GM18520 (cell line): ENCODE data around the gene GNG11.

Experiments used
- ATAC-seq: cut with Tn5 transposase; IDR thresholded peaks from one replicate; pipeline ENCODE4 v1.9.1; 2021; ENCODE audit not compliant: unreplicated experiment

The GNG11 gene

GRCh38 chr7:93921607-93922566 lies at the start of gene GNG11:
GNG11 (plus strand) TSS chr7:93921735; CDS start chr7:93922138, 403 bp downstream.
- peak; percentile 90 for ATAC-seq

- no peak for ATAC-seq
Observed at GRCh38 chr7:93873998-93874574, 47.4 kb upstream of the GNG11 start.

GRCh38 chr7:93877742-93878141 lies 43.8 kb upstream of the GNG11 start:
- ATAC-seq, result no peak

- ATAC-seq, result no peak
Observed at GRCh38 chr7:93879356-93879755, 42.2 kb upstream of the GNG11 start.

DNA sequence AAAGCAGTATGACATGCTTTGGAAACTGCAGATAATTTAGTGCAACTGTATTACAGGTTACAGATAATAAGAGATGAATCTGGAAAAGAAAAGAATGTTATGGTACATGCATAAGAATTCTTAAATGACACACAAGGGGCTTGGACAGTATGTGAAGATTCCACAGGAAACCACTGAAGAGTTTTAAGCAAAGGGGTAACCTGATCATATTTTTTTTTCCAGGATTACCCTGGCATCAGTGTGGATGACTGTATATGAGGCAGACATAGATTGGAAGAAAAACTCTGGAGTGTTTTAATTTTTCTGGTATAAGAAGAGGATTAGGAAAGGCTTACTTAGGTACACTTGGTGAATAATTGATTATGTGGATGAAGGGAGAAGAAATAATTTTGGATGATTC lies 39.1 kb upstream of the GNG11 start:
- no peak for ATAC-seq

DNA sequence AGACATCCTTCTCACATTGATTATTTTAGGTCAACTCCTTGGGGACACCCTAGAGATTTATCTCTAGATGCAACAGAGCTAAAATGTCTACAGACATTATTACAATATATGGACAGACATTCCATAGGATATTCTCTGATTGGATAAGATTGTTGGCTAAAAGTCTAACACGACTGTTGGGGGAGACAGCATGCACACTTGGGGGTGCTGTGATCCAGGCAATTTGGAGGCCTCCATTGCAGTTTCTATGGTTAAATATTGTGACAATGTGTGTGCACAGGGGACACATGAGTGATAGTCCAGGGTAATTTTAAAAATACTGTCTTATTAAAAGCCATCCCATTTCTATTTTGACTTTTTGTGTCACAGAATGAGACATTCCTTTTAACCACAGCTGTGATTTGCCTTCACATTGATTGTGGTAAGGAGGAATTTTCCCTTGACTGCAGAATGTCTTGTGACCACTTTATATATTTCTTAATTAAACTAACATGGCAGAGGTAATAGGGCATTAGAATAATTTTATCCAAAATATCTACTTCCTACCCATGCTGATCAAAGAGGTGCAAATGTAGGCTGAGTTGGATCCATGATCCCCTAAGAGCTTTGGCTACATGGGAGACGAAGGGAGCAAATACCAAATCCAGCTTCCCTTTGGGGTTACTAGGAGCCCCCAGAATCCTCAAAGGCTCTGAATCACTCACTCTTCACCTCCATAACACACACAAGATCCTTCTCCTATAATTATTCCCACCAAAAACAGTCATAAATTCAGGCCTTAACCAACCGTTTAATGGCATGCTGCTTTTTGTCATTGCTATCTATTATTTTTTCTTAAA lies 38.2 kb upstream of the GNG11 start:
- ATAC-seq, result no peak

- ATAC-seq, result no peak
Observed at GRCh38 chr7:93883917-93884345, 37.6 kb upstream of the GNG11 start.

DNA sequence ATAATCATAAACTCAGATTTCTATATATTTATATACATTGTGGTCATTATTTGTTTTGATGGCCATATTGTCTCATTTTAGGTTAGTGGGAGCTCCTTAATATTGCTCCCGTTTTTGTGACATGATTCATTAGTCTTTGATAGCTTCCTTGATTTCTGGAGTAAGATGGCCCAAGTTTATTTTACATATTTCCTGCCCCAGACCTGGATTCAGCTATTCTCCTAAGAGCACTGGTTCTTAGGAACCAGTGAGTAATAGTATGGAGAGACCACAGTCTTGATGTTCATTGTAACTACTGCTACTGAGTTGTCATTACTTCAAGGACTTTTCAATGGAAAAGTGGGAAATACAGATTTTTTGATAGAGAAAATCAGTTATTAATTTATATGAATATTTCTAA lies 37.0 kb upstream of the GNG11 start:
- ATAC-seq, result no peak

- no peak for ATAC-seq
Observed at GRCh38 chr7:93889261-93889660, 32.3 kb upstream of the GNG11 start.

DNA sequence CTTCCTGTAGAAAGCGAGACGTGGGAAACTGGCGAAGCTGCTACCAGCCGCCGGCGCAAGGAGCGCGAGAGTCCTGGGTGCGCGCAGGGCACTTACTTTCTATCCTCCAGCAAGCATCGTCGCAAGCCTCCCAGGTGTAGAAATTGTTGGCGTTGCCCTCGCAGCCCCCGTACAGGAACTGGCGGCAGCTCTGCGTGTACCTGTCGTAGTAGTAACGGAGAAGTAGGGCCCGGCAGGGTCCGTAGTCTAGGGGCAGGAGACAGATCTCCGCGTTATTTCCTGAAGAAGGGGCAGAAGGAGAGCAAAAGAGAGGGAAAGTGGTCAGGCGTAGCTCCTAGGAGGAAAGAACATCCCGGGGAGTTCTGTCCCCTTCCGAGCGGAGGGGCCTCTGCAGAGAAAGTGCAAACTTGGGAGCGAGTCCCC lies 31.5 kb upstream of the GNG11 start:
- ATAC-seq, result no peak

DNA sequence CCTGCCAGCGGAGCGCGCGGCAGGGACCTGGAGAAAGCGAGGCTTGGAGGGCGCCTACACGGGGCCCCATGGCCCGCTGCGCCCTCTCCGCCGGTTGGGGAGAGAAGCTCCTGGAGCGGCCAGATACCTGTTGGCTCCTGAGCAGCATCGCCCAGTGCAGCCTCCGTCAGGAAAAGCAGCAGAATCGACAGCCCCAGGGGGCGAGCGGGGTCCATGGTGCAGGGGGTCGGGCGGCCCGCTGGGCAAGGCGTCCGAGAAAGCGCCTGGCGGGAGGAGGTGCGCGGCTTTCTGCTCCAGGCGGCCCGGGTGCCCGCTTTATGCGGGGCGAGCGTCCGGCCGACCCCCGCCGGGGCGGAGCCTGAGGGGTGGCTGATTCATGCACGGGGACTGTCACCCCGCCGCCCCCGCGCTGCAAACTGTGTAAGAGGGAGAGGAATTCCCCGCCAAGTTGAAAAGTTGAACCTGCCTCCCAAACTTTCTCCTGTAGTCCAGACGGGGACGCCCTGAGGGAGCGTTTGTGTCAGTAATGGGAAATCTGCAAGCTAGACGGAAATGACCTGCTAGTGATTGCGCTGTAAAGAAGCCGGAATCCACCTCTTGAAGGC lies 31.0 kb upstream of the GNG11 start, which contains the start of gene TFPI2:
Gene TFPI2, minus strand, starts transcription at position 290 of the 605 bp plus-strand sequence. Its CDS starts 75 bp downstream, at position 215.
- ATAC-seq, result no peak

GRCh38 chr7:93894426-93894825 lies 27.1 kb upstream of the GNG11 start:
- ATAC-seq, result no peak

DNA sequence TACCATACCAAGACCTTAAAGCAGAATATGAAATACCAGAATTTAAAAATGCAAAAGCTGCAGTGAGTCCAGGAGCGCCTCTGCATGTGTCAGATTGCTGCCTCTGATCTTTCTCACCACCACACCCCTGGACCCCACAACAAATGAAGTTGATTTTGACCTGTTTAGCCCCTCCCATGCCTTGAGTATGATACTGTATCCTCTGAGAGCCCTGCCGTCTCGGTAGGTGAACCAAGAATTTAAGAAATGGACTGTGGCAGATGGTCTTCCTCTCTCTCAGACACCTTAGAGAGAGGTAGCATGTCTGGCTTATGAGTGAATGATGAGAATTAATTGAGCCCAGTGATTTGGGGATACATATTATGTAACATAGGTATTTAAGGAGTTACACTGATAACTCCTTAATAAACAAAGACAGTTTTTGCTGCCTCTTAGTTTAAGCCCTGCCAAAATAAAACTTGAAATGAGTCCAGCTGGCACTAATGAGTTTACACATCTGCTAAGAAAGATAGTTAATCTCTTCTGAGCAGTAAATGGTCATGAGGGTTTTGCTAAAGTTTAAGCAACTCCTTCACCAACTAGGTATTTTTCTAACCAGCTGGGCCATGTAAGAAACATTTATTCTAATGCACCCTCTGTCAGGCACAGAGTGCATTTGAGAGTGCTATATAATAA lies 26.4 kb upstream of the GNG11 start:
- no peak for ATAC-seq

DNA sequence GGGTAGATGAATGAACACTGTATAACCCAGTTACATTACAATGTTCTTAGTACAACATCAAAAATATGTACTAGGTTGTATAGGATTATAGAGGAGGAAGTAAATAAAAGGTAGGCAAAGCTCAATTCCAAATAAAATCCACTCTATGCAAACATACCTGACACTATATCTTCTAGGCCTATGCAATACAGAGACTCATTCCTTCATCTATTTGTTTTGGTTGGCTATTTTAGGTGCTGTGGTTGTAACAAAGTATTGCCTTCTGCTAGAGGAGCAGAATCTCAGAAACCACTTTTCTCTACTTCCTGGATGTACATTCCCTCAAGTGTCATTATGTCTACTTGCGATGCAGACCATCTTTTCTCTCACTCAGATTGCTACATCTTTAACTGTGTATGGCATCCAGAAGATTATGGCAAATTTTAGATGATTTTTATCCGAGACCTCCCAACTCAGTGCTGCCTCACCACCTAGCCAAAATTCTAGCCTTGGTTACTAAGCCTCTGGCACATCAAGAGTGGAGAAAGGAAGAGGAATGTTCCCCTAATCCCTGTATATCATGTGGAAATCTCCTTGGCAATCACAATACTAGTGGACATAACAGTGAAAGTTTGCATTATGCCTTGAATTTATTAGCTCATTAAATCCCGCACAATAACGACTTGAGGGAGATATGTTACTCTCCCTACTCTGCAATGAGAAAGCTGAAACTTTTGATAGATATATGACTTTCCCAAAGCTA lies 25.5 kb upstream of the GNG11 start:
- ATAC-seq, result no peak

DNA sequence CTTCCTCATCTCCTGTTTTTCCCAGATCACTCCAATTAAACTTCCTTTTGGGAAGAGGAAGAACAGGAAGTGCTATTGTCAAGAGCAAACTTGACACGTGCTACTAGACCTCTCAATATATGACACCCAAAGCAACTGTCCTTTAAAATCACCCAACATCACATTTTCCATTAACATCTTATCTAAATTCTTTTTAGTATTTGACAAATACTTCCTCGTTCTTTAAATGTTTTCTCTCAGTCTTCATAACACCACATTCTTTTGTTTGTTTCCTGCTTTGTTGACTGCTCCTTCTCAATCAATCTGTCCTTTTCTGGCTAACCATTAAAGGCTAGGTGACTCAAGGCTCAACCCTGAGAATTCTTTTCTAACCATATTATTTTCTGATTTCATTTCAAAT lies 23.9 kb upstream of the GNG11 start:
- no peak for ATAC-seq

GRCh38 chr7:93902777-93903423 lies 18.6 kb upstream of the GNG11 start:
- no peak for ATAC-seq

DNA sequence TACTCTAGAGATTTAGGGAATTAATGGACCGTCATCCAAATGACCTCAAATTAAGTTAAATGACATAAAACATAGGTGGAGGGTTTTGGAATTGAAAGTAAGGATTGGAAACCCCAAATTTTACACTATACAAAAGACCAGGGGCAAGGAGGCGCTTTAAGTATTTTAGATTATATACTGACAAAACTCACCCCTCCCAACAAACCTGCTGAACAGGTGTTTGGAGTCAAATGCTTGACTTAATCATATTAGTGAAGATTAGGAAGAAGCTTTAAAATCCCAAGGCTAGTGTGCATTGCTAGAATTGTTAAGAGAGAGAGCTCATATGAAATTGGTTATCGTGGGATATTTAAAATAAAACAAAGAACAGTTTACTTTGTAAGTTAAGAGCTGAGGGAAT lies 15.3 kb upstream of the GNG11 start, which contains the start of gene GNGT1:
Gene GNGT1, plus strand, starts transcription at position 301 of the 400 bp plus-strand sequence. CDS start 180 bp downstream, outside the sequence.
- no peak for ATAC-seq

DNA sequence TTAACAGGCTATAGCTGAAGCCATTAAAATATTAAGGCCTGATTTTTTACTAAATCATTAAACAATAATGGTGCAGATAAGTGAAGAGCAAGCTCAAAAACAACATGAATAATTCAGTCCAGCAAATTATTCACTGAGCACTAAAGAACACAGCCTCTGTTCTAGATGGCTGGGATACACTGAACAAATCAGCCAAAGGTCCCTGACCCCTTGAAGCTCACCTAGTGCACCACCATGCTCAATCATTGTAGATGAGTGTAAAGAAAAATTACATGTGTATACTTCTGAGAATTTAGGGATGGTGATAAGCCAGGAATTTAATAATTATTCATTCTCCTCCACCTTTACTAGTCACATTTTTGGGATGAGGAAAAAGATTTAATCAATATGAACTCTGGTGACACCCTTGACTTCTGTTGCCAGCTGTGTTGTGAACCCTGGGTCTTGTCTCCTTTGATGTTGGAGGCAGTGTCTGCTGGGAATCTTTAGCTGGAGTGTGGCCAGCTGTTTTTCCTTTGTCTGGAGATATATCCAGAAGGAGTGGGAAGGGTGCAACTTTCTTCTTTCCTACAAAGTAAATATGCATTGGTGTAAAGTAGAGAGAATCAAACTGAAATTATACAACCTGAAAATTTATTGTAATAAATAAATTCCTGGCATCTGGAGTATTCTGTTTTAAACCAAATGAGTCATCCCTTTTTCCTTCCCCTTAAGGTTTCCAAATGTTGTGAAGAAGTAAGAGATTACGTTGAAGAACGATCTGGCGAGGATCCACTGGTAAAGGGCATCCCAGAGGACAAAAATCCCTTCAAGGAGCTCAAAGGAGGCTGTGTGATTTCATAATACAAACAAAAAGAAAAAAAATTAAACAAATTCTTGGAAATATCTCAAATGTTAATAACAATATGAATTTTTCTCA lies 11.2 kb upstream of the GNG11 start:
- ATAC-seq, result no peak
